HepG2 (cell line): Measurements from ENCODE around the gene PCOLCE2. TPM values are rescaled to one million over a fixed set of nuclear protein-coding genes. Genes with fewer than 3 reads are reported as not detected.
A peak's percentile ranks its signal among the peaks of the same experiment; 100 is the strongest.

Source experiments
- ERF ChIP-seq: IDR thresholded peaks from 2 replicates; pipeline ENCODE4 v1.6.1; 2018; ENCODE audit warnings: missing biosample characterization, missing genetic modification reagents
- FOXO1 ChIP-seq: sonication (generic); formaldehyde crosslinking; IDR thresholded peaks from 2 replicates; pipeline ENCODE4 v1.4.0; 2020; ENCODE audit warnings: missing genetic modification reagents
- GATAD1 ChIP-seq: IDR thresholded peaks from 2 replicates; pipeline ENCODE4 v1.6.1; 2016; ENCODE audit warnings: missing genetic modification reagents, missing compliant biosample characterization
- ISL2 ChIP-seq: sonication (generic); formaldehyde crosslinking; IDR thresholded peaks from 2 replicates; pipeline ENCODE4 v1.5.0; 2020; ENCODE audit warnings: missing genetic modification reagents
- KAT8 ChIP-seq: IDR thresholded peaks from 2 replicates; pipeline ENCODE4 v1.6.1; 2016; ENCODE audit warnings: missing genetic modification reagents, missing compliant biosample characterization
- MTA3 ChIP-seq: sonication (generic); formaldehyde crosslinking; IDR thresholded peaks from 2 replicates; pipeline ENCODE4 v1.4.0; 2020; ENCODE audit warnings: missing genetic modification reagents
- NR2F1 ChIP-seq, 2 experiments: fragments of 450-650 bp in 1 of 2; formaldehyde crosslinking in 1 of 2; IDR thresholded peaks; 2 replicates each; pipeline versions ENCODE4 v1.5.0 to v1.6.1; 2016 to 2020; ENCODE audit warnings: mild to moderate bottlenecking in 1 of 2, missing compliant biosample characterization in 1 of 2, missing genetic modification reagents in 1 of 2, moderate library complexity in 1 of 2
- NRL ChIP-seq: sonication (generic); formaldehyde crosslinking; IDR thresholded peaks from 2 replicates; pipeline ENCODE4 v1.5.0; 2020; ENCODE audit warnings: missing genetic modification reagents, mild to moderate bottlenecking, moderate library complexity, borderline replicate concordance
- PRPF4 ChIP-seq: fragments of 200-400 bp; formaldehyde crosslinking; IDR thresholded peaks from 2 replicates; pipeline ENCODE4 v1.6.1; 2016; ENCODE audit warnings: low read length, low read depth; ENCODE audit not compliant: poor library complexity, severe bottlenecking
- RAD51 ChIP-seq: fragments of 450-650 bp; IDR thresholded peaks from 2 replicates; pipeline ENCODE4 v1.6.1; 2016; ENCODE audit warnings: borderline replicate concordance
- SPEN ChIP-seq: sonication (generic); formaldehyde crosslinking; IDR thresholded peaks from 2 replicates; pipeline ENCODE4 v1.5.1; 2020; ENCODE audit warnings: low read depth, mild to moderate bottlenecking, missing genetic modification reagents
- THYN1 ChIP-seq: sonication (generic); formaldehyde crosslinking; IDR thresholded peaks from 2 replicates; pipeline ENCODE4 v1.8.1; 2023; ENCODE audit warnings: low read depth, mild to moderate bottlenecking, moderate library complexity, missing genetic modification reagents, borderline replicate concordance
- TMF1 ChIP-seq: sonication (generic); formaldehyde crosslinking; IDR thresholded peaks from 2 replicates; pipeline ENCODE4 v1.8.1; 2022; ENCODE audit warnings: low read depth, missing genetic modification reagents
- ZNF563 ChIP-seq: sonication (generic); formaldehyde crosslinking; IDR thresholded peaks from 2 replicates; pipeline ENCODE4 v1.8.0; 2022; ENCODE audit warnings: mild to moderate bottlenecking, moderate library complexity, missing genetic modification reagents
- ZNF567 ChIP-seq: sonication (generic); formaldehyde crosslinking; IDR thresholded peaks from 2 replicates; pipeline ENCODE4 v1.8.1; 2023; ENCODE audit warnings: mild to moderate bottlenecking, missing genetic modification reagents, borderline replicate concordance
- ZNF703 ChIP-seq: sonication (generic); formaldehyde crosslinking; IDR thresholded peaks from 2 replicates; pipeline ENCODE4 v1.5.1; 2020; ENCODE audit warnings: missing genetic modification reagents, mild to moderate bottlenecking, moderate library complexity, borderline replicate concordance
- ZNF713 ChIP-seq: sonication (generic); formaldehyde crosslinking; IDR thresholded peaks from 2 replicates; pipeline ENCODE4 v1.4.0; 2020; ENCODE audit warnings: mild to moderate bottlenecking, missing genetic modification reagents
- ZNF720 ChIP-seq: sonication (generic); formaldehyde crosslinking; IDR thresholded peaks from 2 replicates; pipeline ENCODE4 v1.4.0; 2020; ENCODE audit warnings: missing genetic modification reagents
- polyA plus RNA-seq, 8 experiments: library from polyadenylated mRNA; depleted of rRNA in 3 of 8; stranded (reverse) in 7 of 8; unstranded in 1 of 8; fragments of >200 nt; fragmentation: Illumina TruSeq in 4 of 8; extraction: Trizol in 4 of 8; gene quantifications; 2 replicates each; pipeline versions ENCODE4 v1.2.1 to v1.2.3, GENCODE V29; 2011 to 2016; ENCODE audit warnings: low read depth in 4 of 8, missing spikeins in 1 of 8, mixed read lengths in 1 of 8; ENCODE audit not compliant: insufficient read depth in 1 of 8
- total RNA-seq, 5 experiments: library from RNA; depleted of rRNA; stranded (reverse); fragments of >200 nt; fragmentation: Illumina TruSeq; extraction: Trizol; gene quantifications; 2 replicates each; pipeline ENCODE4 v1.2.3, GENCODE V29; 2016; ENCODE audit warnings: low read depth in 1 of 5
- TF ChIP-seq, protein P1 (sequence below): sonication (generic); formaldehyde crosslinking; IDR thresholded peaks from 2 replicates; pipeline ENCODE4 v1.4.0; 2020; ENCODE audit warnings: missing genetic modification reagents, borderline replicate concordance
- TF ChIP-seq, protein P2 (sequence below): sonication (generic); formaldehyde crosslinking; IDR thresholded peaks from 2 replicates; pipeline ENCODE4 v1.4.0; 2020; ENCODE audit warnings: missing genetic modification reagents, borderline replicate concordance
- TF ChIP-seq, protein P3 (sequence below): sonication (generic); formaldehyde crosslinking; IDR thresholded peaks from 2 replicates; pipeline ENCODE4 v1.4.0; 2020; ENCODE audit warnings: mild to moderate bottlenecking, missing genetic modification reagents, borderline replicate concordance
- TF ChIP-seq, protein P4 (sequence below): sonication (generic); formaldehyde crosslinking; IDR thresholded peaks from 2 replicates; pipeline ENCODE4 v1.8.1; 2023; ENCODE audit warnings: mild to moderate bottlenecking, moderate library complexity, missing genetic modification reagents

PCOLCE2 gene
- total and polyA plus RNA-seq, 2 of the 13 experiments (the other 11 are each of a cell fraction or from before 2014, with no cell fraction given): 0.71 to 2.0 TPM

DNA sequence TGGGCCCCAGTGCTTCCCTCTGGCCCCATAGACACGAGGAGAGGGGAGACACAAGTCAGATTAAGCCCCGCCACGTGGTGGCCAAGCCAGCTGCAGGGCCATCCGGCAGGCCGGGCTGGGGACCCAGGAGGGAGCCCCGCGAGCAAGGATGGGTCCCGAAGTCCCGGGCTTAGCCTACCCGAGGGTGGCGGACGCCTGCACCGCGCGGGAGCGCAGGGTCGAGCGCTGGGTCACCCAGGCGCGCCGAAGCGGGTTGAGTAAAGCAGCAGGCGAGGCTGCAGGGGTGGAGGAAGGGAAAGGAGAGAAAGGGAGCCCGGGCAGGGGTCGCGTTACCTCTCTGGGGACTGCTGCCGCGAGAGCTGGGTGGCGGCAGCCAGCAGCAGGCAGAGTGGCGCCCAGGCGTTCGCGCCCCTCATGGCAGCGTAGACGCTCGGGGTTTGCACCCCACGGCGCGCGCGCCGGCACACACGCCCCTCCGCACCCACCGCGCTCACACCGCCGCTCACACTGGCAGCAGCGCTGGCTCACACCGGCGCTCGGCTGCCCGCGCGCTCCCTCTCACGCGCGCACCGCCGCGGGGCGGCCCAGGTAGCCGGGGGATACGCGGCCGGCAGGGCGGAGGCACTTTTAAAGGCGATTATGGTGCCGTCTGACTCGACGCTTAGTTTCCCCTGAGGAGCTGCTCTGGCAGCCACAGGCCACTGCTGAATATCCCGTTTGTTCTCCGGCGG is at the start of gene PCOLCE2 (continued):
- no peak for TF ChIP-seq KAT8 (CRISPR knock-in tag)
- TF ChIP-seq, protein P1, sequence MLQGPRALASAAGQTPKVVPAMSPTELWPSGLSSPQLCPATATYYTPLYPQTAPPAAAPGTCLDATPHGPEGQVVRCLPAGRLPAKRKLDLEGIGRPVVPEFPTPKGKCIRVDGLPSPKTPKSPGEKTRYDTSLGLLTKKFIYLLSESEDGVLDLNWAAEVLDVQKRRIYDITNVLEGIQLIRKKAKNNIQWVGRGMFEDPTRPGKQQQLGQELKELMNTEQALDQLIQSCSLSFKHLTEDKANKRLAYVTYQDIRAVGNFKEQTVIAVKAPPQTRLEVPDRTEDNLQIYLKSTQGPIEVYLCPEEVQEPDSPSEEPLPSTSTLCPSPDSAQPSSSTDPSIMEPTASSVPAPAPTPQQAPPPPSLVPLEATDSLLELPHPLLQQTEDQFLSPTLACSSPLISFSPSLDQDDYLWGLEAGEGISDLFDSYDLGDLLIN: no peak
- no peak for TF ChIP-seq MTA3
- TF ChIP-seq NR2F1 (CRISPR knock-in tag; IDR thresholded peaks at IDR 0.05): no peak
- TF ChIP-seq ZNF567 (CRISPR knock-in tag): no peak
- TF ChIP-seq, protein P2, sequence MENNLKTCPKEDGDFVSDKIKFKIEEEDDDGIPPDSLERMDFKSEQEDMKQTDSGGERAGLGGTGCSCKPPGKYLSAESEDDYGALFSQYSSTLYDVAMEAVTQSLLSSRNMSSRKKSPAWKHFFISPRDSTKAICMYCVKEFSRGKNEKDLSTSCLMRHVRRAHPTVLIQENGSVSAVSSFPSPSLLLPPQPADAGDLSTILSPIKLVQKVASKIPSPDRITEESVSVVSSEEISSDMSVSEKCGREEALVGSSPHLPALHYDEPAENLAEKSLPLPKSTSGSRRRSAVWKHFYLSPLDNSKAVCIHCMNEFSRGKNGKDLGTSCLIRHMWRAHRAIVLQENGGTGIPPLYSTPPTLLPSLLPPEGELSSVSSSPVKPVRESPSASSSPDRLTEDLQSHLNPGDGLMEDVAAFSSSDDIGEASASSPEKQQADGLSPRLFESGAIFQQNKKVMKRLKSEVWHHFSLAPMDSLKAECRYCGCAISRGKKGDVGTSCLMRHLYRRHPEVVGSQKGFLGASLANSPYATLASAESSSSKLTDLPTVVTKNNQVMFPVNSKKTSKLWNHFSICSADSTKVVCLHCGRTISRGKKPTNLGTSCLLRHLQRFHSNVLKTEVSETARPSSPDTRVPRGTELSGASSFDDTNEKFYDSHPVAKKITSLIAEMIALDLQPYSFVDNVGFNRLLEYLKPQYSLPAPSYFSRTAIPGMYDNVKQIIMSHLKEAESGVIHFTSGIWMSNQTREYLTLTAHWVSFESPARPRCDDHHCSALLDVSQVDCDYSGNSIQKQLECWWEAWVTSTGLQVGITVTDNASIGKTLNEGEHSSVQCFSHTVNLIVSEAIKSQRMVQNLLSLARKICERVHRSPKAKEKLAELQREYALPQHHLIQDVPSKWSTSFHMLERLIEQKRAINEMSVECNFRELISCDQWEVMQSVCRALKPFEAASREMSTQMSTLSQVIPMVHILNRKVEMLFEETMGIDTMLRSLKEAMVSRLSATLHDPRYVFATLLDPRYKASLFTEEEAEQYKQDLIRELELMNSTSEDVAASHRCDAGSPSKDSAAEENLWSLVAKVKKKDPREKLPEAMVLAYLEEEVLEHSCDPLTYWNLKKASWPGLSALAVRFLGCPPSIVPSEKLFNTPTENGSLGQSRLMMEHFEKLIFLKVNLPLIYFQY (CRISPR knock-in tag): peak; percentile 55; the same call in 1 of the 2 replicates
- TF ChIP-seq, protein P3, sequence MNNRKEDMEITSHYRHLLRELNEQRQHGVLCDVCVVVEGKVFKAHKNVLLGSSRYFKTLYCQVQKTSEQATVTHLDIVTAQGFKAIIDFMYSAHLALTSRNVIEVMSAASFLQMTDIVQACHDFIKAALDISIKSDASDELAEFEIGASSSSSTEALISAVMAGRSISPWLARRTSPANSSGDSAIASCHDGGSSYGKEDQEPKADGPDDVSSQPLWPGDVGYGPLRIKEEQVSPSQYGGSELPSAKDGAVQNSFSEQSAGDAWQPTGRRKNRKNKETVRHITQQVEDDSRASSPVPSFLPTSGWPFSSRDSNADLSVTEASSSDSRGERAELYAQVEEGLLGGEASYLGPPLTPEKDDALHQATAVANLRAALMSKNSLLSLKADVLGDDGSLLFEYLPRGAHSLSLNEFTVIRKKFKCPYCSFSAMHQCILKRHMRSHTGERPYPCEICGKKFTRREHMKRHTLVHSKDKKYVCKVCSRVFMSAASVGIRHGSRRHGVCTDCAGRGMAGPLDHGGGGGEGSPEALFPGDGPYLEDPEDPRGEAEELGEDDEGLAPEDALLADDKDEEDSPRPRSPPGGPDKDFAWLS (CRISPR knock-in tag): peak; percentile 82; the same call in 1 of the 2 replicates
- TF ChIP-seq FOXO1 (CRISPR knock-in tag): no peak
- TF ChIP-seq SPEN (CRISPR knock-in tag): peak; percentile 20; the same call in 1 of the 2 replicates
- TF ChIP-seq ZNF720 (CRISPR knock-in tag): no peak
- TF ChIP-seq, protein P4, sequence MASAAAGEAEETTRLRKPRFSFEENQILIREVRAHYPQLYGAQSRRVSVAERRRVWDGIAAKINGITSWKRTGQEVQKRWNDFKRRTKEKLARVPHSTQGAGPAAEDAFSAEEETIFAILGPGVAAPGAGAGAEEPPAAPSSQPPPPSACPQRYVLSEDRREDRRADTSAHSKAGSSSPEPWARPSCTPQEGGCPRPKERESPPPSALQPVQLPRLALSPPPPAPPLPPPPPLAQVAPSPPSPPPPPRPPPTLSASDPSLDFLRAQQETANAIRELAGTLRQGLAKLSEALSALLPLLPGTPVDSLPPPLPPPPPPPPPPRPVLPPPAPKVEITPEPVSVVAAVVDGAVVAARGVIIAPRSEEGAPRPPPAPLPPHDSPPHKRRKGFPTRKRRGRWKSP: peak; percentile 84
- no peak for TF ChIP-seq ERF (CRISPR knock-in tag)
- TF ChIP-seq RAD51: no peak
- TF ChIP-seq ZNF713 (CRISPR knock-in tag): no peak
- TF ChIP-seq ZNF563: peak; percentile 75
- TF ChIP-seq PRPF4: no peak
- TF ChIP-seq ISL2 (CRISPR knock-in tag): peak; percentile 17; the same call in 1 of the 2 replicates
- no peak for TF ChIP-seq THYN1 (CRISPR knock-in tag)
- no peak; the same call in 1 of the 2 replicates for TF ChIP-seq ZNF703 (CRISPR knock-in tag)
- peak; percentile 82 for TF ChIP-seq TMF1
- no peak for TF ChIP-seq GATAD1
- TF ChIP-seq NRL: peak; percentile 86
